Activated CD4-positive, alpha-beta T cell treated with anti-CD3 and anti-CD28 coated beads for 36 hours (primary cell): ENCODE measurements around the gene TWSG1. TPM values are rescaled to one million over a fixed set of nuclear protein-coding genes. Genes with fewer than 3 reads are reported as not detected.
"Not testable (repeated sequence)": the region's sequence is repeated elsewhere in the genome, so short reads cannot be mapped to it uniquely, and the experiment has no call there.

Source experiments
- ATAC-seq: fragments of 200-7000 bp; cut with Tn5 transposase; one replicate; pipeline ENCODE4 v1.10.0; 2021; ENCODE audit warnings: mild to moderate bottlenecking, moderate library complexity
- CTCF ChIA-PET: fragments of 350-600 bp; sonication (Branson Sonifier 250); formaldehyde crosslinking; loops from one replicate; lab custom pipeline; 2021; ENCODE audit warnings: antibody characterized with exemption; lab: Charles Lee
- POLR2A ChIA-PET: fragments of 350-600 bp; sonication (Branson Sonifier 250); formaldehyde crosslinking; loops from one replicate; lab custom pipeline; 2021; ENCODE audit warnings: antibody characterized with exemption, inconsistent platforms; lab: Charles Lee
- DNase-seq: peaks from one replicate; pipeline ENCODE4 v3.0.0-alpha.2; 2020
- H3K27ac Mint-ChIP-seq: one replicate; pipeline ENCODE4 v1.8.0; 2021; ENCODE audit warnings: mixed read lengths
- H3K27me3 Mint-ChIP-seq: one replicate; pipeline ENCODE4 v1.8.0; 2021; ENCODE audit warnings: mixed read lengths
- H3K36me3 Mint-ChIP-seq: one replicate; pipeline ENCODE4 v1.8.0; 2021; ENCODE audit warnings: low read depth, mixed read lengths
- H3K4me1 Mint-ChIP-seq: one replicate; pipeline ENCODE4 v1.8.0; 2021; ENCODE audit warnings: mixed read lengths
- H3K4me3 Mint-ChIP-seq: one replicate; pipeline ENCODE4 v1.8.0; 2021; ENCODE audit warnings: mild to moderate bottlenecking, moderate library complexity, mixed read lengths
- H3K9me3 Mint-ChIP-seq: one replicate; pipeline ENCODE4 v1.8.0; 2021; ENCODE audit warnings: low read depth, mixed read lengths
- intact Hi-C, 2 experiments: fragments of 100-400 bp; cut with DNase I in 1 of 2; cut with micrococcal nuclease in 1 of 2; formaldehyde crosslinking; loops; one replicate each; pipeline versions ENCODE4 v1.14.2 to v1.15.1; 2022 to 2024; cut with DNase I, micrococcal nuclease
- total RNA-seq, 2 experiments: library from RNA; stranded (reverse); gene quantifications; one replicate each; pipeline ENCODE4 v1.2.3, GENCODE V29; 2021

The TWSG1 gene
- total RNA-seq, 2 experiments from 2014 or later = 7.9 to 8.8 TPM

GRCh38 chr18:9428301-9428706 lies 93.7 kb downstream of the TWSG1 start:
- ChIA-PET POLR2A (no interaction called here), CTCF (no interaction called here)
- Mint-ChIP-seq H3K27me3 (peaks cover 1% of the 10 kb centered on the region), H3K36me3 (no peaks in the 10 kb centered on the region), H3K4me1 (no peaks in the 10 kb centered on the region), H3K27ac (no peak overlapping the region), H3K9me3 (no peaks in the 10 kb centered on the region), H3K4me3 (no peak overlapping the region)
- intact Hi-C loops = no loop called here
- no peak for DNase-seq
- no peak for ATAC-seq

- Mint-ChIP-seq H3K27me3 (peaks cover 4% of the 10 kb centered on the region), H3K36me3 (no peaks in the 10 kb centered on the region), H3K4me1 (no peaks in the 10 kb centered on the region), H3K27ac (no peak overlapping the region), H3K9me3 (no peaks in the 10 kb centered on the region), H3K4me3 (no peak overlapping the region)
- intact Hi-C loops = no loop called here
- DNase-seq = no peak
- no peak for ATAC-seq
- POLR2A ChIA-PET = no interaction called here
- CTCF ChIA-PET = interaction anchor here (0.9 kb wide), 1 partner anchor 14 kb away, joined by 3 read pairs; no protein-coding TSS in a partner anchor
These were observed 94.5 kb downstream of the TWSG1 start for GRCh38 chr18:9428862-9429661.

- Mint-ChIP-seq H3K27ac (no peak overlapping the region), H3K27me3 (peaks cover 4% of the 10 kb centered on the region), H3K36me3 (no peaks in the 10 kb centered on the region), H3K4me1 (no peaks in the 10 kb centered on the region), H3K4me3 (no peak overlapping the region), H3K9me3 (no peaks in the 10 kb centered on the region)
- ATAC-seq (no peak), DNase-seq (no peak)
- intact Hi-C loops = no loop called here
- ChIA-PET CTCF (interaction anchor here (0.9 kb wide), 1 partner anchor 14 kb away, joined by 3 read pairs; no protein-coding TSS in a partner anchor), POLR2A (no interaction called here)
These were observed 95.1 kb downstream of the TWSG1 start for GRCh38 chr18:9429662-9429993.

GRCh38 chr18:9430315-9430714 lies 95.7 kb downstream of the TWSG1 start:
- H3K9me3 Mint-ChIP-seq, POLR2A ChIA-PET, H3K4me1 Mint-ChIP-seq, H3K27me3 Mint-ChIP-seq, H3K36me3 Mint-ChIP-seq, H3K4me3 Mint-ChIP-seq, DNase-seq, ATAC-seq, H3K27ac Mint-ChIP-seq, CTCF ChIA-PET, intact Hi-C loops: not testable (repeated sequence)

- CTCF ChIA-PET = interaction anchor here (0.6 kb wide), 1 partner anchor 27 kb away, joined by 3 read pairs; no protein-coding TSS in a partner anchor
These were observed 96.7 kb downstream of the TWSG1 start for GRCh38 chr18:9431296-9431695.

GRCh38 chr18:9433122-9433521 lies 98.5 kb downstream of the TWSG1 start:
- H3K9me3 Mint-ChIP-seq, ATAC-seq, H3K36me3 Mint-ChIP-seq, H3K27ac Mint-ChIP-seq, H3K27me3 Mint-ChIP-seq, CTCF ChIA-PET, intact Hi-C loops, H3K4me1 Mint-ChIP-seq, H3K4me3 Mint-ChIP-seq, POLR2A ChIA-PET, DNase-seq: not testable (repeated sequence)

More at GRCh38 chr18:9431296-9431695, 96.7 kb downstream of the TWSG1 start:
- no peak overlapping the region for H3K4me3 Mint-ChIP-seq
- DNase-seq = no peak
- peaks cover 4% of the 10 kb centered on the region for H3K27me3 Mint-ChIP-seq
- H3K9me3 Mint-ChIP-seq = no peaks in the 10 kb centered on the region
- intact Hi-C loops = no loop called here
- no peaks in the 10 kb centered on the region for H3K36me3 Mint-ChIP-seq
- ATAC-seq = no peak
- POLR2A ChIA-PET = no interaction called here
- no peaks in the 10 kb centered on the region for H3K4me1 Mint-ChIP-seq
- no peak overlapping the region for H3K27ac Mint-ChIP-seq

GRCh38 chr18:9433671-9434121 lies 99.1 kb downstream of the TWSG1 start:
- intact Hi-C loops = no loop called here
- DNase-seq = no peak
- H3K4me1 Mint-ChIP-seq = no peaks in the 10 kb centered on the region
- no peaks in the 10 kb centered on the region for H3K9me3 Mint-ChIP-seq
- no peak overlapping the region for H3K27ac Mint-ChIP-seq
- no peaks in the 10 kb centered on the region for H3K36me3 Mint-ChIP-seq
- peaks cover 4% of the 10 kb centered on the region for H3K27me3 Mint-ChIP-seq
- ATAC-seq = no peak
- POLR2A ChIA-PET = no interaction called here
- H3K4me3 Mint-ChIP-seq = no peak overlapping the region
- CTCF ChIA-PET = interaction anchor here (0.7 to 1.4 kb wide), 2 partner anchors 83 to 277 kb away, joined by 3 to 4 read pairs; no protein-coding TSS in a partner anchor

- Mint-ChIP-seq H3K4me3 (no peak overlapping the region), H3K27ac (no peak overlapping the region), H3K9me3 (no peaks in the 10 kb centered on the region), H3K27me3 (peaks cover 4% of the 10 kb centered on the region), H3K36me3 (no peaks in the 10 kb centered on the region), H3K4me1 (no peaks in the 10 kb centered on the region)
- intact Hi-C loops = no loop called here
- POLR2A ChIA-PET = no interaction called here
- DNase-seq (no peak), ATAC-seq (no peak)
- CTCF ChIA-PET = interaction anchor here (0.7 to 1.4 kb wide), 2 partner anchors 83 to 278 kb away, joined by 3 to 4 read pairs; no protein-coding TSS in a partner anchor
These were observed 99.6 kb downstream of the TWSG1 start for GRCh38 chr18:9434122-9434701.

- intact Hi-C loops = no loop called here
- Mint-ChIP-seq H3K36me3 (no peaks in the 10 kb centered on the region), H3K27me3 (peaks cover 4% of the 10 kb centered on the region), H3K4me3 (no peak overlapping the region), H3K4me1 (no peaks in the 10 kb centered on the region), H3K27ac (no peak overlapping the region), H3K9me3 (no peaks in the 10 kb centered on the region)
- DNase-seq = no peak
- ChIA-PET CTCF (interaction anchor here (0.8 to 1.4 kb wide), 2 partner anchors 82 kb away, joined by 3 to 4 read pairs; no protein-coding TSS in a partner anchor), POLR2A (no interaction called here)
- ATAC-seq = no peak
These were observed 100.5 kb downstream of the TWSG1 start for GRCh38 chr18:9435041-9435440.

- Mint-ChIP-seq H3K4me1 (no peaks in the 10 kb centered on the region), H3K27me3 (peaks cover 4% of the 10 kb centered on the region), H3K27ac (no peak overlapping the region), H3K4me3 (no peak overlapping the region), H3K9me3 (no peaks in the 10 kb centered on the region), H3K36me3 (no peaks in the 10 kb centered on the region)
- CTCF ChIA-PET = no interaction called here
- POLR2A ChIA-PET = no interaction called here
- DNase-seq = no peak
- no peak for ATAC-seq
- intact Hi-C loops = no loop called here
These were observed 101.8 kb downstream of the TWSG1 start for GRCh38 chr18:9436206-9436929.

- CTCF ChIA-PET = no interaction called here
- intact Hi-C loops = no loop called here
These were observed 102.5 kb downstream of the TWSG1 start for GRCh38 chr18:9437021-9437437.

More at GRCh38 chr18:9437021-9437437, 102.5 kb downstream of the TWSG1 start:
- no peaks in the 10 kb centered on the region for H3K9me3 Mint-ChIP-seq
- H3K27ac Mint-ChIP-seq = no peak overlapping the region
- no peak overlapping the region for H3K4me3 Mint-ChIP-seq
- no peaks in the 10 kb centered on the region for H3K4me1 Mint-ChIP-seq
- no peaks in the 10 kb centered on the region for H3K36me3 Mint-ChIP-seq
- H3K27me3 Mint-ChIP-seq = peaks cover 4% of the 10 kb centered on the region
- POLR2A ChIA-PET = no interaction called here
- no peak for DNase-seq
- ATAC-seq = no peak
